ENCODE data around the gene DTX1.

DTX1 gene

GRCh38 chr12:113071135-113072112, 14.9 kb downstream of the DTX1 start:
- no peak for DNase-seq

- no peak for DNase-seq
Measured at GRCh38 chr12:113072136-113072535, 15.6 kb downstream of the DTX1 start.

- DNase-seq = no peak
Measured at GRCh38 chr12:113073586-113073985, 17.1 kb downstream of the DTX1 start.

- DNase-seq = no peak
Measured at GRCh38 chr12:113075137-113075683, 18.7 kb downstream of the DTX1 start.

- DNase-seq = no peak
Measured at GRCh38 chr12:113077057-113077858, 20.7 kb downstream of the DTX1 start.

GRCh38 chr12:113077859-113078255, 21.3 kb downstream of the DTX1 start:
- no peak for DNase-seq

GRCh38 chr12:113081873-113082272, 25.3 kb downstream of the DTX1 start:
- no peak for DNase-seq

GRCh38 chr12:113082486-113083148, 26.1 kb downstream of the DTX1 start:
- no peak for DNase-seq

GRCh38 chr12:113083863-113084435, 27.4 kb downstream of the DTX1 start:
- DNase-seq = no peak

GRCh38 chr12:113086249-113087164, 30.0 kb downstream of the DTX1 start:
- DNase-seq = peak; percentile 34 to 45

GRCh38 chr12:113087193-113087592, 30.7 kb downstream of the DTX1 start:
- DNase-seq = no peak

- DNase-seq = no peak
Measured at GRCh38 chr12:113088037-113088436, 31.5 kb downstream of the DTX1 start.

GRCh38 chr12:113088971-113089756, 32.6 kb downstream of the DTX1 start:
- peak; percentile 68 to 74 for DNase-seq

- DNase-seq = no peak
Measured at GRCh38 chr12:113089839-113090238, 33.3 kb downstream of the DTX1 start.

- no peak for DNase-seq
Measured at GRCh38 chr12:113090740-113091139, 34.2 kb downstream of the DTX1 start.

GRCh38 chr12:113091506-113091905, 35.0 kb downstream of the DTX1 start:
- DNase-seq = no peak

- DNase-seq = peak in 1 of 2 donors; percentile 32
Measured at GRCh38 chr12:113092607-113093408, 36.3 kb downstream of the DTX1 start.

- DNase-seq = no peak
Measured at GRCh38 chr12:113093409-113094101, 37.0 kb downstream of the DTX1 start.

GRCh38 chr12:113094738-113095137, 38.2 kb downstream of the DTX1 start:
- DNase-seq = no peak
